Central memory CD8-positive, alpha-beta T cell (primary cell): ENCODE data around the gene TRMT2A.
"Not testable (repeated sequence)": the region's sequence is repeated elsewhere in the genome, so short reads cannot be mapped to it uniquely, and the experiment has no call there.

Source experiments
- ATAC-seq: fragments of 150-1000 bp; cut with Tn5 transposase; replicated peaks from 2 replicates; pipeline ENCODE4 v1.10.0; 2022; ENCODE audit warnings: mild to moderate bottlenecking, moderate FRiP score, moderate number of reproducible peaks; ENCODE audit not compliant: poor library complexity, severe bottlenecking; ENCODE audit errors: extremely low read depth
- DNase-seq, 2 donors: peaks; one replicate each; pipeline ENCODE4 v3.0.0; 2021; ENCODE audit warnings: low spot score in 2 of 2
- H3K27ac Mint-ChIP-seq: one replicate; pipeline ENCODE4 v1.8.0; 2022; ENCODE audit warnings: low read depth, mild to moderate bottlenecking, moderate library complexity, mixed read lengths
- H3K27me3 Mint-ChIP-seq: one replicate; pipeline ENCODE4 v1.8.0; 2022; ENCODE audit warnings: mixed read lengths
- H3K36me3 Mint-ChIP-seq: one replicate; pipeline ENCODE4 v1.8.0; 2022; ENCODE audit warnings: mild to moderate bottlenecking, moderate library complexity, mixed read lengths; ENCODE audit not compliant: insufficient read depth
- H3K4me1 Mint-ChIP-seq: one replicate; pipeline ENCODE4 v1.8.0; 2022; ENCODE audit warnings: mixed read lengths
- H3K4me3 Mint-ChIP-seq: one replicate; pipeline ENCODE4 v1.8.0; 2022; ENCODE audit warnings: mild to moderate bottlenecking, moderate library complexity, mixed read lengths
- H3K9me3 Mint-ChIP-seq: one replicate; pipeline ENCODE4 v1.8.0; 2022; ENCODE audit warnings: mixed read lengths

TRMT2A gene, protein sequence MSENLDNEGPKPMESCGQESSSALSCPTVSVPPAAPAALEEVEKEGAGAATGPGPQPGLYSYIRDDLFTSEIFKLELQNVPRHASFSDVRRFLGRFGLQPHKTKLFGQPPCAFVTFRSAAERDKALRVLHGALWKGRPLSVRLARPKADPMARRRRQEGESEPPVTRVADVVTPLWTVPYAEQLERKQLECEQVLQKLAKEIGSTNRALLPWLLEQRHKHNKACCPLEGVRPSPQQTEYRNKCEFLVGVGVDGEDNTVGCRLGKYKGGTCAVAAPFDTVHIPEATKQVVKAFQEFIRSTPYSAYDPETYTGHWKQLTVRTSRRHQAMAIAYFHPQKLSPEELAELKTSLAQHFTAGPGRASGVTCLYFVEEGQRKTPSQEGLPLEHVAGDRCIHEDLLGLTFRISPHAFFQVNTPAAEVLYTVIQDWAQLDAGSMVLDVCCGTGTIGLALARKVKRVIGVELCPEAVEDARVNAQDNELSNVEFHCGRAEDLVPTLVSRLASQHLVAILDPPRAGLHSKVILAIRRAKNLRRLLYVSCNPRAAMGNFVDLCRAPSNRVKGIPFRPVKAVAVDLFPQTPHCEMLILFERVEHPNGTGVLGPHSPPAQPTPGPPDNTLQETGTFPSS

DNA sequence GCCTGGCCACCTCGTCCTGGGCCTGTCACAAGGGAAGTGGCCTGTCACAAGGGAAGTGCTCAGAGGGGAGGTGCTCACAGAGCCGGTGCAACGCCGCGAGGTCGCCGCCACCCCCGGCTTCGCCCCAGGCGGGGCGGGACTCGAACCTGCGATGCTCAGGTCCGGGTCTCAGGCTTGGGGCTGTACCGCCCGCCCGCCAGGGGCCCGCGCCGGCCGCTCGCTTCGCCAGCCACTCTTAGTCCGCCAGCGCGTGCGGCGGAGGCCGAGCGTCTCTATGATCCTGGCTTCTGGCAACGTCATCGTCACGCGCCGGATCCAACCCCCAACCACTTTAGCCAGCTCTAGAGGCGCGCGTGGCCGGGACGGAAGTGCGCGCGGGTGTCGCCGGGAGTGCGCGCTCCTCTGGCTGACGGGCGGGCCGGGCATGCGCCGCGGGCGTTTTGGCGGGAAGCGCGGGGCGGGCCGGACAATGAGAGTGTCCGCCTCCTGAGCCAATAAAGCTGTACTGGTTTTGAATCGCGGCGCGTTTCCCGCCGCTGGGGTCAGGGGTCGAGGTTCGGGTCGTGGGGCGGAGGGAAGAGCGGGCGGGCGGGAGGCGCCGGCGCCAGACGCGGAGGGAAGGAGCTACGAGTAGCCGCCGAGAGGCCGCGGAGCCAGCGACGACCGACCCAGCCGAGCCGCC is at the start of gene TRMT2A:
TSS of gene TRMT2A (minus strand) at position 276 of the 682 bp plus-strand sequence. CDS start 320 bp downstream, outside the sequence.
- Mint-ChIP-seq H3K4me1 (peaks cover 40% of the 10 kb centered on the region), H3K9me3 (no peaks in the 10 kb centered on the region), H3K4me3 (peak within 1 kb of the TSS; percentile 87), H3K27ac (peak within 1 kb of the TSS; percentile 96), H3K27me3 (no peaks in the 10 kb centered on the region), H3K36me3 (peaks cover 36% of the 10 kb centered on the region)
- DNase-seq: peak; percentile 88 to 93
- ATAC-seq: peak; percentile 83

DNA sequence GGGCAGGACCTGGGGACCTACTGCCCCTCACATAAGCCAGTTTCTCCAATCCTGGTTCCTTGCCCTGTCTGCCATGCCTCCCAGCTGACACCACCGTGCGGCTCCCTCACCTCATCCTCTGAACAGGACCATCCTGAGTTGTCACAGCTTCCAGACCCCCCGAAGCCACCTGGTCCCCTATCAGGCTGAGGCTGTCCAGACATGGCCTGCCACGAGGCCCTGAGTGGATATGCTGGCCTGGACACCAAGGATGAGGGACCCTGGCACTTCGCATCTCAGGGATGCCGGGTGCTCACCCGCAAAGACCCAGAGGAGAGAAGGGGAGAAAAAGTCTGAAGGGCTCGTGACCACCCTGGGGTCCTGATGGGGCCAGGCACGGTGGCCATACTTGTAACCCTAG is 49.7 kb upstream of the TRMT2A start:
- ATAC-seq (no peak), DNase-seq (no peak)
- Mint-ChIP-seq H3K27ac (no peak overlapping the region), H3K36me3 (peaks cover 7% of the 10 kb centered on the region), H3K4me3 (no peak overlapping the region), H3K9me3 (peaks cover 7% of the 10 kb centered on the region), H3K27me3 (peaks cover 10% of the 10 kb centered on the region), H3K4me1 (peaks cover 6% of the 10 kb centered on the region)

- no peak for ATAC-seq
- Mint-ChIP-seq H3K27me3 (peaks cover 9% of the 10 kb centered on the region), H3K4me1 (peaks cover 6% of the 10 kb centered on the region), H3K36me3 (peaks cover 7% of the 10 kb centered on the region), H3K4me3 (no peak overlapping the region), H3K9me3 (peaks cover 7% of the 10 kb centered on the region), H3K27ac (no peak overlapping the region)
- no peak for DNase-seq
These were observed 48.9 kb upstream of the TRMT2A start for GRCh38 chr22:20165913-20166312.

DNA sequence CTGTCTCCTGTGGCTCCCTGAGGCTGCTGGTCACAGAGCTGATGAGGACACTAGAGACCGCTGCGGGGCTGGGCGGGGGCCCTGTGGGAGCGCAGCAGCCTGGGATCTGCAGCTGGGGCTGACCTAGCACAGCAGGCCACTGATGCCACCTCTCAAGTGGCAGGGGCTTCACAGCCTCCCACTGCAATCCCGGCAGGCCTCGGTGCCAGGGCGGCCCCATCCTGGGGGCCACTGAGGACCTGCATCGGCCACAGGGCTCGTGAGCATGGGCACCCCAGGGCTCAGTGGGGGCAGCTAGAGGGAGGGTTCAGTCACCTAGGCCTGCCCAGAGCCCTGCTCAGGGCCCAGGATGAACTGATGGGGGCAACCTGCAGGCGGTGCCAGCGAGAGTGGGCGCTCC is 48.4 kb upstream of the TRMT2A start:
- H3K4me3 Mint-ChIP-seq: no peak overlapping the region
- DNase-seq (no peak), ATAC-seq (no peak)
- H3K36me3 Mint-ChIP-seq: peaks cover 7% of the 10 kb centered on the region
- no peak overlapping the region for H3K27ac Mint-ChIP-seq
- H3K9me3 Mint-ChIP-seq: peaks cover 7% of the 10 kb centered on the region
- H3K4me1 Mint-ChIP-seq: peaks cover 6% of the 10 kb centered on the region
- H3K27me3 Mint-ChIP-seq: peaks cover 5% of the 10 kb centered on the region

DNA sequence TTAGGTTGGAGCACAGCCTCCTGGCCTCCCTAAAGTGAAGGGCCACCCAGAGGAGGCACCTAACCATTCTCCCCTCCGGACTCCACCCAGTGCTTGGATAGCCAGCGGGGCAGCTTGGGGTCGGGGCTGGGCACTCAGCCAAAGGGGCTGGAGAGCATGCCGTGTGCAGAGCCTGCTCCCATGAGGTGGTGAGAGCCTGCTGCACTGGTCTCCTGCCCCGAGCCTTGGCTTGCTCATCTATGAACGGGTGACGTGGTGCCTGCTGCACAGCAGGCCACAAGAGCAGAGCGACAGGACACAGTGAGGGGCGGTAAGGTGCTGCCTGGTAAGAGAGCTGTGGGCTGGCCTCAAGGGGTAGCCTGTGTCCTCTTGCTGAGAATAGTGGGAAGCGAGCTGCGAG is 47.8 kb upstream of the TRMT2A start:
- no peak for DNase-seq
- H3K27ac Mint-ChIP-seq: no peak overlapping the region
- H3K4me1 Mint-ChIP-seq: peaks cover 6% of the 10 kb centered on the region
- H3K27me3 Mint-ChIP-seq: no peaks in the 10 kb centered on the region
- peaks cover 7% of the 10 kb centered on the region for H3K9me3 Mint-ChIP-seq
- peaks cover 7% of the 10 kb centered on the region for H3K36me3 Mint-ChIP-seq
- ATAC-seq: no peak
- no peak overlapping the region for H3K4me3 Mint-ChIP-seq

DNA sequence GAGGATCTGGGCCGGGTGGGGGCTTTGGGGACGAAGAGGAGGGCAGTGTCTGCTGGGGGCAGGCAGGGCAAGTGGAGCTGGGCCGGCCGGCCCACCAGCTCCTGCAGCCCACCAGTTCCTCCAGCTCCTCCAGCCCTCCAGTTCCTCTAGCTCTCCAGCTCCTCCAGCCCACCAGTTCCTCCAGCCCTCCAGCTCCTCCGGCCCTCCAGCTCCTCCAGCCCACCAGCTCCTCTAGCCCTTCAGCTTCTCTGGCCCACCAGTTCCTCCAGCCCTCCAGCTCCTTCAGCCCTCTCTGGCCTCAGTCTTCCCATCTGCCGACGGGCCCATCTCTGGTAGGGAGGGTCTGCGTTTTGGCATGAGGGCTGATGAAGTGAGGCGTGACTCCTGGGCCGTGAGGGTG is 43.0 kb upstream of the TRMT2A start:
- no peak for DNase-seq
- Mint-ChIP-seq H3K9me3 (peaks cover 7% of the 10 kb centered on the region), H3K4me1 (peaks cover 12% of the 10 kb centered on the region), H3K27me3 (peaks cover 9% of the 10 kb centered on the region), H3K27ac (no peak overlapping the region), H3K36me3 (peaks cover 7% of the 10 kb centered on the region), H3K4me3 (no peak overlapping the region)
- ATAC-seq: no peak

DNA sequence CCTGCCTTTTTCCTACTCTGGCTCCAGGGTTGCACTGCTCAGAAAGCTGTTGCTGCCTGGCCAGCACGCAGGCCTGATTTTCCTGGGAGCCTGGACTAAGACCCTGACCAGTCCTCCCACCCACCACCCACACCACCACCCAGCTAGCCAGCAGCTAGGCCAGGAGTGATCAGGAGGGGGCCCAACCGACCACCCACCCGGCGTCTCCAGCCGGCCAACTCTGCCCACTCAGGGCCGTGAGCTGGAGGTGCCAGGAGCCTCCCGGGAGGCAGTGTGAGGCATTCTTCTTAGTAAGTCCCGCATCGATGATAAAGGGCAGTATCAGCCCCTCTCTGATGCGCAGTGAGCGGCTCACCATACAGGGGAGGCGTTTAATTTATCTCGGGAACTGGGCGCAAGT is 42.5 kb upstream of the TRMT2A start:
- not testable (repeated sequence) for H3K4me3 Mint-ChIP-seq, H3K36me3 Mint-ChIP-seq, H3K27me3 Mint-ChIP-seq, H3K9me3 Mint-ChIP-seq, ATAC-seq, DNase-seq, H3K27ac Mint-ChIP-seq
- H3K4me1 Mint-ChIP-seq: peaks cover 12% of the 10 kb centered on the region

DNA sequence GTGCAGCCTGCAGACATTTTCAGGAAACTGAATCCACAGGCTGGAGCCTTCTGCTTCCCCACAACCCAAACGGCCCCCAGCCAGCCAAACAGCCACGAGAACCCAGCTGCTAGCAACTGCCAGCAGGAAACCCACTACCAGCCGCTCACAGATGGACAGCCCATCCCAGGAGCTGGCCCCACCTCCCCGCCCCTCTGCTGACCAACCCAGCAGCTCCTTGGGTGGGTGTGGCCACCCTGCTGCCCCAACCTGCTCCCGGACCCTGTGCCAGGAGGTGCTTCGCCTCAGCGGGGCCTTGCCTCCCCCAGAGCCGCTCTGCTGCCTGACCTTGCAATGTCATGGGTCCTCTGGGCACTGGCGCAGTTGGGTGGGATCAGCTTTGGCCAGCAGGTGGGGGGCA is 42.0 kb upstream of the TRMT2A start:
- Mint-ChIP-seq H3K9me3 (peaks cover 2% of the 10 kb centered on the region), H3K4me3 (no peak overlapping the region), H3K27ac (no peak overlapping the region), H3K36me3 (peaks cover 3% of the 10 kb centered on the region), H3K4me1 (peaks cover 7% of the 10 kb centered on the region), H3K27me3 (peaks cover 9% of the 10 kb centered on the region)
- DNase-seq: no peak
- no peak for ATAC-seq

DNA sequence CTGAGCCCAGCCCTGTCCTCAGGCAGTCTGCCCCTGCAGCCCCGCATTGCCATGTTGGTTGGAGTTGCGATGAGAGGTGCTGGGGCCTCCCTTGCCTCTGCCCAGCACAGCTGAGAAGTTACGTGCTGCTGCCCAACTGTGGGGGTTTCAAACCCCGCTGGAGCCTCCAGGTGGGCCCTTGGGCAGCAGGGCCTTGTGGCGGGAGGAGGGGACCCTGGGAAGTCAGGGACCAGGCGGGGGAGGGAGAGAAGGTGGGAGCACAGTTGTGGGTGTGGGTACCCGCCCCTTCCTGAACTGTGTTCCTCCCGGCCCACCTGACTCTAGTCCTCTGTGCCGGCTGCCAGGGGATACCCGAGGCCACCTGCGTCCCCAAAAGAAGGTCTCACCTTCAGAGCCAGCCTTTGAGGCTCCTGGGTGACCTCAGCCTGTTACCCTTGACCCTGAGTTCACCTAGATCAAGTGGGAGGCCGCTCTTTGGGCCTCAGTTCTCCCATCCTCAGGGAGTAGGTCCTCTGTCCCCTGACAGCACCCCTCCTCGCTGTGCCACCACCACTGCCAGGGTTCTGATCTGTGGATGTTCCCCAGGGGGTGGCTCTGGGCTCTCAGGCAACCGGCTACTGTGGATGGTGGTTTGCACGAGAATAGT is 41.5 kb upstream of the TRMT2A start:
- Mint-ChIP-seq H3K9me3 (no peaks in the 10 kb centered on the region), H3K27ac (no peak overlapping the region), H3K36me3 (peaks cover 3% of the 10 kb centered on the region), H3K4me3 (no peak overlapping the region), H3K27me3 (peaks cover 9% of the 10 kb centered on the region), H3K4me1 (peaks cover 6% of the 10 kb centered on the region)
- ATAC-seq: no peak
- no peak for DNase-seq

- ATAC-seq (no peak), DNase-seq (no peak)
- Mint-ChIP-seq H3K27ac (no peak overlapping the region), H3K9me3 (no peaks in the 10 kb centered on the region), H3K27me3 (peaks cover 9% of the 10 kb centered on the region), H3K36me3 (peaks cover 3% of the 10 kb centered on the region), H3K4me1 (peaks cover 6% of the 10 kb centered on the region), H3K4me3 (no peak overlapping the region)
These were observed 40.6 kb upstream of the TRMT2A start for GRCh38 chr22:20157430-20158183.

GRCh38 chr22:20156611-20157429 is 39.8 kb upstream of the TRMT2A start:
- no peak overlapping the region for H3K27ac Mint-ChIP-seq

More at GRCh38 chr22:20156611-20157429, 39.8 kb upstream of the TRMT2A start:
- DNase-seq: peak; percentile 82 to 96
- peak; percentile 83 for ATAC-seq
- Mint-ChIP-seq H3K9me3 (no peaks in the 10 kb centered on the region), H3K4me1 (peaks cover 6% of the 10 kb centered on the region), H3K4me3 (no peak overlapping the region), H3K36me3 (peaks cover 1% of the 10 kb centered on the region), H3K27me3 (peaks cover 9% of the 10 kb centered on the region)
